ENCODE data around the gene KCNJ18. TPM values are rescaled to one million over a fixed set of nuclear protein-coding genes. Genes with fewer than 3 reads are reported as not detected.
"Not testable (repeated sequence)": the region's sequence is repeated elsewhere in the genome, so short reads cannot be mapped to it uniquely, and the experiment has no call there.

KCNJ18 gene
- polyA plus RNA-seq, 1 donor = not detected

DNA sequence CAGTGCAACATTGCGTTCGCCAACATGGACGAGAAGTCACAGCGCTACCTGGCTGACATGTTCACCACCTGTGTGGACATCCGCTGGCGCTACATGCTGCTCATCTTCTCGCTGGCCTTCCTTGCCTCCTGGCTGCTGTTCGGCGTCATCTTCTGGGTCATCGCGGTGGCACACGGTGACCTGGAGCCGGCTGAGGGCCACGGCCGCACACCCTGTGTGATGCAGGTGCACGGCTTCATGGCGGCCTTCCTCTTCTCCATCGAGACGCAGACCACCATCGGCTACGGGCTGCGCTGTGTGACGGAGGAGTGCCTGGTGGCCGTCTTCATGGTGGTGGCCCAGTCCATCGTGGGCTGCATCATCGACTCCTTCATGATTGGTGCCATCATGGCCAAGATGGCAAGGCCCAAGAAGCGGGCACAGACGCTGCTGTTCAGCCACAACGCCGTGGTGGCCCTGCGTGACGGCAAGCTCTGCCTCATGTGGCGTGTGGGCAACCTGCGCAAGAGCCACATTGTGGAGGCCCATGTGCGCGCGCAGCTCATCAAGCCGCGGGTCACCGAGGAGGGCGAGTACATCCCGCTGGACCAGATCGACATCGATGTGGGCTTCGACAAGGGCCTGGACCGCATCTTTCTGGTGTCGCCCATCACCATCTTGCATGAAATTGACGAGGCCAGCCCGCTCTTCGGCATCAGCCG lies 10.8 kb downstream of the KCNJ18 start:
- DNase-seq (ENCODE audit: low read depth) = not testable (repeated sequence)

DNA sequence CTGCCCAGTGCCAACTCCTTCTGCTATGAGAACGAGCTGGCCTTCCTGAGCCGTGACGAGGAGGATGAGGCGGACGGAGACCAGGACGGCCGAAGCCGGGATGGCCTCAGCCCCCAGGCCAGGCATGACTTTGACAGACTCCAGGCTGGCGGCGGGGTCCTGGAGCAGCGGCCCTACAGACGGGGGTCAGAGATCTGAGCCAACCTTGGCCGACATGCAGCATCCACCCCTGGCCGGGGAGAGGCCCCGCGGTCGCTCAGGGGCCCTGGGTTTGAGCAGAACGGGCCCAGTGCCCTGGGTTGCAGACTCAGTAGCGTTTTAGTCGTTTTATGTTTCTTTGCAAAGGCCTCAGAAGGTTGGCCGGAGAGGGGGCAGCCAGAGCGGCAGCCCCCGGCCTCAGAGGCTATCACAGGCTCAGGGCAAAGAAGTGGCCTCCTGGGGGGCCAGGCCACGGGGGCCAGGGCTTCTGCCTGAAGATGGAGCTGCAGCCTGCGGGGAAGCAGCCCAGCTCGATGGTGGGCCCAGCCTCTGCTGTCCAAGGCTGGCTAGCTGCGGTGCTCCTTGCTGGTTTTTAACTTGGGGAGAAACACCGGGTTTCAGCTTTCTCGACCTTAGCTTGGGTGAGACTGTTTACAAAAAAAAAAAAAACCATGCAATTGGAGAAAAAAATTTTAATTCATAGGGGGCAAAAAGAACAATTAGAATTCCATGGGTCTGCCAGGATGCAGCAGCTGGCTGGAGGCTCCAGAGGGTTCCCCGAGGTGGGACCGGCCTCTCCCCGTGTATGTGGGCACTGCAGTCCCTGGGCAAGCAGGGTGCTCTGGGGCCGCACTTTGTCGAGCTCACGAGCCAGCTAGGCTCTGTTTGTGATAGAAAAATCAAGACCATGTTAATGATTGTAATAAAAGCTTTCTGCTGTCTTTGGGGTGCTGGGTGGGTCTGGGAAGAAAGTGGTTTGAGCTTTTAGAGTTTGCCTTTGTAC lies 11.9 kb downstream of the KCNJ18 start:
- not testable (repeated sequence) for DNase-seq (ENCODE audit: low read depth)

DNA sequence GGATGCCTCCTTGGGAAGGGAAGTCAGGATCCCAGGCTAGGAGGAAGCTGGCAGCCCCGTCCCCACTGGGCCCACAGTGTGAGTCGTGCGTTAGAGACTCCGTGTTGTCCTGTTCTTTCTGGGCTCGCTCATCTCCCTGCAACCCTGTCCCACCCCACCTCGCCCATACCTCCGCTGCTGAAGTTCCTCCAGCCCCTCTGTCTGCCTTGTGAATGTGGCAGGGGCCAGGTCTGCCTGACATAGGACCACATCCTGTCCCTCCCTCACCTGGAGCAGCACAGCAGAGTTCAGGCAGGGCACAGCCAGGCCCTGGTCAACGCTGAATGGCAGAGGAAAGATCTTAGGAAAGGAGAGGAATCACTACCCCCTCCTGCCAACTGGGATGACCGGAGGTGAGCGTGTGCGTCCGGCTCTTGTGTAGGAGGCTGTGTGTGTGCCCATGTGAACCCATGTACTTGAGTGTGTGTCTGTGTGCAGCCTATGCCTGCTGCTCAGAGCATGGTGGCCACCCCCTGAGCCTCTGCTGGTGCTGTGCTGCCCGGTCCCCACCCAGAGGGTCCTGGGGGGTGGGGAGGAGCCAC lies 12.8 kb downstream of the KCNJ18 start:
- no peak for DNase-seq (ENCODE audit: low read depth)

DNA sequence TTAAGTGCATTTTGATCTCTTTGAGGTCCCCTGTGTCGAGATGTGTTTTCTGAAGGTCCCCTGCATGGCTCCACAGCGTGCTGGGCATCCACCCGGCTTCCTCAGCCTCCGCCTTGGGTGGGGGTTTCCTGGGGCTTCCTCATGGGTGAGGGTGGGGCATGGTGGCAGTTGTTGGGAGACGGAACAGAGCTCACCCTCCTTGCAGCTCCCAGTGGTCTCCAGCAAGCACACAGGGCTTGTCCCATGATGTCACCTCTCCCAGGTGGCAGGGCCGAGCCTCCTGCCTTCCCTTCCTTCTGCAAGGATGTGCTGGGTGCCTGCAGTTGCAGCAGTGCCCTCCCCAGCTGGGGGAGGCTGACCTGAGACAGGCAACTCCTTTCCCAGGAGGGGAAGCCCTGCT lies 13.4 kb downstream of the KCNJ18 start:
- not testable (repeated sequence) for DNase-seq (ENCODE audit: low read depth)

DNA sequence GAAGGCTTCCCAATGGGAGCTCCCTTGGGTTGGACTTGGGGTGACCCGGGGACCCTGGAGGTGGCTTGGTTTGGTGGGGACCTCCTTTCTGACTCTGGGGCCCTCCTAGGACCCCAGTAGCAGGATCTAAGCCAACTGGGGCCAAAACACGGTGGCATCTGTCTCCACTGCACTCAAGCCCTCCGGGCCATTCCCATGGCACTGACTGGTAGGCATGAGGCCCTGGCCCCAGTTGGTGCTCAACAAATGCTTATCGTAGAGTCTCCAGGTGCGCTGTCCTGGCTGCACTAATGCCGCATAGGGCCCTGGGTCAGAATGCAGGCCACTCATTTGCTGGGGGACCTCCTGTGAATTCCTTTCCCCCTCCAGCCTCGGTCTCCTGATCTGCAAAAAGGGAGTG lies 14.2 kb downstream of the KCNJ18 start:
- not testable (repeated sequence) for DNase-seq (ENCODE audit: low read depth)

DNA sequence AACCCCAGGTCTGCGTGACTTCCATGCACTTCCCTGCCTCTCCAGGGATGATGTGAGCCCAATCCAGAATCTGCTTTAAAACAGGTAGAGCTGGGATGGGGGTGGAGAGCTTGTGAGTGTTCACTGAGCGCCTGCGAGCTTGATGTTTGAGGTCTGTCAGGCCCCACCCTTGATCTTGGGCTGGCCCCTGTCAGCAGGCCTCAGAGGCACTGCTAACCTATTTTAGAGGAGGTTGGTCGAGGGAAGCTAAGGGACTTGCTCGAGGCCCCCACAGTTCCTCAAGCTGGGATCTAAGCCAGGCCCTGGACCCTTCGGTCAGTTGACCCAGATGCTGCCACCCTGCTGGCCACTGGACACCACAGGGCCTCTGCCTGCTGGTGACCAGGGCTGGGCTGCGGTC lies 14.8 kb downstream of the KCNJ18 start:
- DNase-seq (ENCODE audit: low read depth) = not testable (repeated sequence)

DNA sequence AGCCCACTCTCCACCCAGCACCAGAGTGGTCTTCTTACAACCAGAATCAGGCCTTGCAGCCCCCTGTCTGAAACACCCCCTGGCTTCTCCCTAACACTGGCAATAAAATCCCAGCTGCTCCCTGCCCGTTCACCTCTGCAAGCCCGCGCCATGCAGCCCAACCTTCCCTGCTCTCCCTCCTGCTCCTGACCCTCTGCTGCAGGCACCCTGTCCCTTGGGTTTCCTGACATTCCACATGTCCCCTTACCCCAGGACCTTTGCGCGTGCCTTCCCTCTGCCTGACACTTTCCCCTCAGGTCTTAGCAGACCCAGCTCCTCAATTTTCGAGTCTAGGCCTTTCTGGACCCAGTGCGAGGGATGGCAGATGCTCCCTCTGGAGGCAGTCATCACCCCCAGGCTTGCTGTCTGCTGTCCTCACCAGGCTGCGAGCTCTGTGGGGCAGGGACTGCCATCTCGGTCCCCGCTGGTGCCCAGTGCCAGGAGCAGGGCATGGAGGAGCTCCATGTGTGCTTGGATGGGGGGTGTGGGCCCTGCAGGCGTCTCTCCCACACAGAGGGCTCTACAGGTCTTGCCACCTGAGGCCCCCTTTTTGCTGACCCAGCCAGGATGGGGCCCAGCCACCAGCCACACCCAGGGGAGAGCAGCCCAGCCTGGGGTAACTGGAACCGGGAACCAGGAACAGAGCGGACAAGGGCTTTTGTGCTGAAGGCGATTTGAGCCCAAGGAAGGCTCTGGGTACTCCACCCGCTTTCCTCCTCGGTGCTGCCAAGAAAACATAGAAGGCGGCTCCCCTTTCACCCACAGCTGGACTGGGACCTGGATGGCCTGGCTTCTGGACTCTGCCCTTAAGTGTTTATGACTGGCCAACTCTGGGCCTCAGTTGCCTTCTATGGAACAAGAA lies 15.6 kb downstream of the KCNJ18 start:
- not testable (repeated sequence) for DNase-seq (ENCODE audit: low read depth)

DNA sequence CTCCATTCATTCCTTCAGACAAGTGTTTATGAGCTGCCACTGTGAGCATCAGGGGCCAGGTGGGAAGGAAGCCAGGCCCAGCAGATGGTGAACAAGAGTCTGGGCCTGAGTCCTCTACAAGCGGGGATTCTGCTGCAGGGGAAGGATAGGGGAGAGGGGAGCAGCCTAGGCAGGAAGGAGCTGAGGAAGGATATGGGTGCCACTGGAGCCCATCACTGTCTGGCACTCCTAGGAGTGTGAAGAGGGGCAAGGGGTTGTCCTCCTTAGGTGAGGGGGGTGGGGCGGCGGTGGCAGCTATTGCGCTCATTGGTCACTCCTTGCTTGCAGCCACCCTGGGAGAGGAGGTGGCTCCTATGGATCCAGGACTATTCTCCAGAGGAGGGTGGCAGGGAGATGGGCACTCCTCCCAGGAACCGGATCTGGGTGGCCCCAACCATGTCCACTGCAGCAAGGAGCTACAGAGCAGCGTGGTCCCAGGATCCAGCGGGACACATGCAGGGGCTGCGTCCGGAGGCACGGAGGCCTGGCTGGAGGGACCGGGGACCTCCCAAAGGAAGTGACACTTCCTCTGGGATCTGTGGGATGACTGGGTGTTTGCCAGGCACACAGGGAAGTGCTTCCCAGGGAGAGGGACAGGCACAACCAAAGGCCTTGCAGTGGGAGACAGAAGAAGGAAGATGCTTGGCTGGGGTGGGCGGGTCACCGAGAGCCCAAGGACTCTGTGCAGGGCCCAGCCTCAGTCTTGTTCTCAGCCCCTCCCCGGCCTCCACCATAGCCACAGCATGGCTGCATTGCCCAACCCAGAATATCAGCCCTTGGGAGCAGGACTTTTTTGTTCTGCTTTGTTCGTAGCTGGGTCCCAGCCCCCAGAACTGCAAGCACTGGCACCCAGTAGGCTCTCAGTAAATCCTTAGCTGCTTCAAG lies 16.6 kb downstream of the KCNJ18 start:
- not testable (repeated sequence) for DNase-seq (ENCODE audit: low read depth)

DNA sequence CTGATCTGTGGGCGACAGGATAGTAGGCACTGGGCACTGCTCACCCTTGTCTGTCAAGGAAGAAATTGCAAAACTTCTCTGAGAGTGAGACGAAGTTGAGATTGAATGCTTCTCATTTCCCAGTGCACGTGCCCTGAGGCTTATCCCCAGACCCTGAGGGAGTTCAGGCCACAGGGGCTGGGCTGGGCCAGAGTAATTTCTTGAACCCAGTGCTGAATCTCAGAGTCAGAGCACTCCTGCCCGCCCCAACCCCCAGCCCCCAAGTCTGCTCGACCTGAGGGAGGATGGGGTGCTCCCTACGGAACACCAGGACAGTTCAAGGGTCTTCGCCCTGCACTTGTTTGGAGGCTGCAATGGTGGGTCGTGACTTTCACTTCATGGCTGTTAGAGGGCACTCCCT lies 17.7 kb downstream of the KCNJ18 start:
- not testable (repeated sequence) for DNase-seq (ENCODE audit: low read depth)

DNA sequence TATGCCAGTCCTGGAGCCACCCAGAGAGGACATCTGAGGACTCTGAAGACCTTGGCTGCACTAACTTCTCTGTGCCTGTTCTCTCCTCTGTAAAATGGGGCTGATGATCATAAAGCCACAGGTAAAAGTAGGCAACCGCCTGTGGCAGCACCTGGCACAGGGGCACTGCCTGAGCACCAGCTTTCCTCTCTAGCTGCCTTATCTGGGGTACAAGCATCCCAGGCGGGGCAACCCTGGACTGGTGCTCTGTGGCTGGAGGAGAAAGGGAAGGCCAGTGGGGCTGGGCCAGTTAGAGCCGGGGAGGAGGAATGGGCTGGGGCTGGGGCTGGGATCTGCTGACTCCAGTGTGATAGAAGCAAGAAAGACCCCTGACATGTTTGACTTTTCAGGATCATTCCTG lies 18.2 kb downstream of the KCNJ18 start:
- not testable (repeated sequence) for DNase-seq (ENCODE audit: low read depth)

DNA sequence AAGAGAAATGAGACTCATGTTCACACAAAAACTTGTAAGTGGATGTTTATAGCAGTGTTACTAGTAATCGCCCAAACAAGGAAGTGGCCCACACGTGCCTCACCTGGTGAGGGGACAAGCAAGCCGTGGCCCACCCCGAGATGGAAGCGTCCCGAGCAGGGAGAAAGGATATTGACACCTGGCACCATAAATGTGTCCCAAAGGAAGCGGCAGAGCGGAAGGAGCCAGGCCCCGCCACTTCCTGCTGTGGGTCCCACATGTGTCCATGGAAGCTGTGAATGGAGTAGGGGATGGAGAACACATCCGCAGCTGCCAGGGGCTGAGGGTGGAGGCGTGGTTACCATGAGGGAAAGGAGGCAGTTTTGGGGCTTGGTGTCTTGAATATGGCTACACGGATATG lies 18.9 kb downstream of the KCNJ18 start:
- DNase-seq (ENCODE audit: low read depth) = no peak

DNA sequence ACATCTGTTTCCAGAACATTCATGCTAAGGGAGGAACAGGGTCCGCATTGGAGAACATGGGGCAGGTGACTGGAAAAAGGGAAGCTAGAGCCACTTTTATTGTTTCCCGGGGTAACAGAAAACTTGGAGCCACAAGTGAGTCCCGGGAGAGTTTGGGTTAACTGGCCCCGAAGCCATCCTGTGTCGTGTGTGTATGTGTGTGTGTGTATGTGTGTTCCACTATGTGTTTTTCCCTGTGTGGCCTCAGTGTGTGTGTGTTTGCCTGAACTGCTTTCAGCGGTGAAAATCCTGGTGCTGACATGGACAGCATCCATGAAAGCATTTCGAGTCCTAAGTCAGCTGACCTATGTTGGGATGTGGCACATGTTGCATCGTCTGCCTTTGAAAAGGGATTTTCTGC lies 20.7 kb downstream of the KCNJ18 start:
- DNase-seq (ENCODE audit: low read depth) = not testable (repeated sequence)

DNA sequence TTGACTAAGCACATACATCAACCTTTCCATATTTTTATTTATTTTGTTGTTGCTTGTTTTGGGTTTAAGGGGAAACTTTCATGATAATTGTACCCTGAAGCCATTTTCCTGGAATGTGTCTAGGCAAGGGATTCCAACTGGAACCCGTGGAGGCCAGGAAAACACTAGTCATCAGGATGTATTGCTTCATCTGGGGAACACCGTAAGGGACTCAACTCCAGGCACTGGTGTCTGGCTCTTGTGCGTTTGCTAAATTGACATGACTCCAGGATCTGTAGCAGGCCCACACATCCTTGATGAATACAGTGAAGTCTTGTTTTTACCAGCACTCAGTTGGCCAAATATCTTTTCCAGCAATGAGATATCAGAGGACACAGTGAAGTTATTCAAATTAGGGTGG lies 21.3 kb downstream of the KCNJ18 start:
- not testable (repeated sequence) for DNase-seq (ENCODE audit: low read depth)

DNA sequence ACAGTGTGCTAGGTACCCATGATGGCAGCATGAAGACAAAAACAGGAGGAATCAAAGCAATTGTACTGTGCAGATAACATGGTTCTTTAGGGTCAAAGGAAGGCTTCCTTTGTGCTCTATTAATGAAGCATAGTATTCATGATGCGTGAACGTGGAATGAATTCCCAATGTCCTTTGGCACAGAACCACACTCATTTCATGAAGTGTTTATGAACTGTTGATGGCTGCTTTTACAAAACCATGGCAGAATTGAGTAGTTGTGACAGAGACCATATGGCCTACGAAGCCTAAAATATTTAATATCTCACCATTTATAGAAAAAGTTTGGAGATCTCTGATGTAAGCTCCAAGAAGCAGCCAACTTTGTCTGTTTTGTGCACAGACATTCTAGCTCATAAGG lies 22.4 kb downstream of the KCNJ18 start:
- DNase-seq (ENCODE audit: low read depth) = not testable (repeated sequence)

DNA sequence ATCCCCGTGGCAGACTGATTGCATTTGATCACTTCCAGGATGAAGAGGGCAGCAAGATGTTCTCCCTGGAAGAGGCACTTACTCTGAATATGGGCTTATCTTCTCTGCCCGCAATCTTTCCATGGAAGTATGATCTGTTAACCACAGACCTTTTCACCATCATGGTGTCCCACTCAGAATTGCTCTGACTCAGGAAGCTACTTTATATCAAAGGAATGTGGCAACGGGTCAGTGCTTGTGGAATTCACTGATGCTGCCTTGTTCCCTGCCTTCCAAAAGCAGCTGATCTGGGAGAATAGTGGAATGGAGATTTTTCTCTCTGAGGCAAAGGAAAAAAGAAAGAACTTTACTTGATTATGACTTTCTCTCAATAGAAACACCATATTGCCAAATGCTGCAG lies 23.6 kb downstream of the KCNJ18 start:
- not testable (repeated sequence) for DNase-seq (ENCODE audit: low read depth)

DNA sequence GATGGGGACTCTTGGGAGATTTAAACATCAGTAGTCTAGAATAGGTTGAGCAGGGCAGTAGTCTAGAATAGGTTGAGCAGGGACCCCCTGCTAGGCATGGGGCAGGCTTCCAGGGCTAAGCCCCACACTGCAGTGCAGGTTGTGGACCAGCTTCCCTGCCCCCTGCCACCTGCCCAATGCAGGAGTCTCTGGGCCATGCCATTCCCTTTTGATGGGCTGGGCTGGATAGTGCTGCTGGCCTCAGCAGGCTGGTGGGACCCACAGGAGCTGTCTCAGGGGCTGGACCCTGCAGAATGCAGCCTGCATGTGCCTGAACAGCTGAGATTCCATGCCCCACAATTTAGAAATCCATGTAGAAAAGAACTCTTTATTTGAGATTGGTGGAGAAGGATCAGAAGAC lies 26.6 kb downstream of the KCNJ18 start:
- DNase-seq (ENCODE audit: low read depth) = not testable (repeated sequence)

DNA sequence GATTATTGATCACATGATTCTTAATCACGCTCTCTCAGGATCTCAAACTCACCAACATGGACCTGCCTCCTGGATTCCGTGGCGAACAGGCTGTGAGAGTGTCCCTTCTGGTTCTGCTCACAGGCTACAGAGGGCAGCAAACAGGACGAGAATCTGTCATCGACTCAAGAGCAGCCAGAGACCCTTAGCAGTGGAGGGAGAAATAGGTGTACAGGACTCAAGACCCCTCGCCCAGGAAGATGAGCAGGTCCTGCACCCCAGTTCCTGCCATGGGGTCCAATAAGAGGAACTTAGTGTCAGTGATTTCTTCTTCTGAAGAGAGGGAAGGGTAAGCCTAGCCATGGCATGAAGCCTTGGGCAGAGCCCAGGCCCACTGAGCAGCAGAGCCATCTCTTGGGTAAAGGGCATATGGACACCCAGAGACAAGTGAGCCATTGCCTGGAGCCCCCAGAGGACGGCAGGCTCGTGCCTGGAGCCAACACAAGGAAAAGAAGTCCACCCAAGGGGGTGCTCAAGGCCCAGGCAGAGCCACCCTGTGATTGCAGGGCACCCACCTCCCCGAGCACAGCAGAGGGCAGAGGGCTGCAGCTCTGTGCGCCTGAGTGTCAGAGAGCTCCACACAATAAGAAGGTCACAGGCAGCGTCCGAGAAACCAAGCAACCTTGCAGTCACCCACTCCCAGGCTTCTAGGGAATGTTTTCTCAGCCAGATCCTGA lies 27.3 kb downstream of the KCNJ18 start:
- not testable (repeated sequence) for DNase-seq (ENCODE audit: low read depth)

DNA sequence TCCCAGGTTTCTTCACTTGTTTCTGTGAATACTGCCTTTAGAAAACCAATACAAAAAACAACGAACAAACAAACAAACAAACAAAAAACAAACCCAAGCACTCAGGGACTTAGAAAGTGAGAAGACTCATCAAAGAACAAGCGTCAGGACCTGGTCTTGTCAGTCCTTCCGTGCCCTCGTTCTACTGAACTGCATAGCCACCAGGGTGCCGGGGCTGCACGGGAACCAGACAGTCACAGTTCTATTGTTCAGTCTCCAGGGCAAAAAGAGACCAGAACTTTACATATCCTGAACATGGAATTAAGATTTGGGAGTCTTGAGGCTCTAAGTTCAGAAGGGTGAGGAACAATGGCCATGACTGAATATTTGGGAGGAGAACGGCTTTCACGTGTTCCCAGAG lies 28.2 kb downstream of the KCNJ18 start:
- DNase-seq (ENCODE audit: low read depth) = not testable (repeated sequence)

DNA sequence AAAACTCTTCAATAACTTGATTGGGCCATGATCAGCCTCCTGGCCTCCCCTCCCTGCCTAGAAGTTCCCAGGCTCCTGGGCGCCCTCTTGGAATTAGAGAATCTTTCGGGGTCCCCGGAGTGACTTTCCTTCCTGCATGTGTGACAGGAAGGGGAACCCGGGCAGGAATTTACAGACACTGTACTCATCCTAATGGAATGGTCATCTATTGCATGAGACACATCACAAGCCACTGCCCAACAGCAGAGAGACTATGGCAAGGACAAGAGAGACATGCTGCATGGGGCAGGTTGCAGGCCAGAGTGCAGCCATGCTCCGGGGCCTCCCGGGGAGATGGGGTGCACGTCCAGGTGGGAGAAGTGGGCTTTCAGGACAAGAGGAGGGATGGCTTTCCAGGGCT lies 29.9 kb downstream of the KCNJ18 start:
- DNase-seq (ENCODE audit: low read depth) = not testable (repeated sequence)
